GM21825 (cell line): ENCODE measurements around the gene EFR3B.

Experiments used
- ATAC-seq: cut with Tn5 transposase; IDR thresholded peaks from one replicate; pipeline ENCODE4 v1.9.1; 2021; ENCODE audit warnings: mild to moderate bottlenecking, moderate library complexity; ENCODE audit not compliant: unreplicated experiment

Gene EFR3B

GRCh38 chr2:25032901-25033300 lies 9.0 kb upstream of the EFR3B start:
- ATAC-seq: no peak

GRCh38 chr2:25034081-25034480 lies 7.8 kb upstream of the EFR3B start:
- no peak for ATAC-seq

- ATAC-seq: no peak
These were observed 6.2 kb upstream of the EFR3B start for GRCh38 chr2:25035537-25036220.

GRCh38 chr2:25036221-25036559 lies 5.7 kb upstream of the EFR3B start:
- ATAC-seq: no peak

- no peak for ATAC-seq
These were observed 2.8 kb upstream of the EFR3B start for GRCh38 chr2:25039126-25039525.

- ATAC-seq: no peak
These were observed 459 bp upstream of the EFR3B start for GRCh38 chr2:25041307-25041927.

- no peak for ATAC-seq
These were observed 705 bp downstream of the EFR3B start for GRCh38 chr2:25042321-25043240.

GRCh38 chr2:25043241-25043867 lies 1.5 kb downstream of the EFR3B start:
- ATAC-seq: no peak

- no peak for ATAC-seq
These were observed 2.1 kb downstream of the EFR3B start for GRCh38 chr2:25044011-25044410.

GRCh38 chr2:25044990-25045389 lies 3.1 kb downstream of the EFR3B start:
- no peak for ATAC-seq

GRCh38 chr2:25049422-25049821 lies 7.5 kb downstream of the EFR3B start:
- no peak for ATAC-seq

- ATAC-seq: no peak
These were observed 8.3 kb downstream of the EFR3B start for GRCh38 chr2:25050128-25050527.

GRCh38 chr2:25053041-25053440 lies 11.2 kb downstream of the EFR3B start:
- ATAC-seq: no peak

- ATAC-seq: no peak
These were observed 12.8 kb downstream of the EFR3B start for GRCh38 chr2:25054720-25055119.

- ATAC-seq: no peak
These were observed 13.6 kb downstream of the EFR3B start for GRCh38 chr2:25055376-25055920.

GRCh38 chr2:25056098-25056821 lies 14.4 kb downstream of the EFR3B start:
- ATAC-seq: no peak

- ATAC-seq: no peak
These were observed 20.6 kb downstream of the EFR3B start for GRCh38 chr2:25062511-25062917.

GRCh38 chr2:25063876-25064660 lies 22.2 kb downstream of the EFR3B start:
- no peak for ATAC-seq

- ATAC-seq: no peak
These were observed 23.9 kb downstream of the EFR3B start for GRCh38 chr2:25065768-25066167.

GRCh38 chr2:25066455-25066854 lies 24.6 kb downstream of the EFR3B start:
- ATAC-seq: no peak
